Upper lobe of left lung (tissue), 4 donors: Measurements from ENCODE around the gene SELENOW.

ENCODE experiments used
- CTCF ChIP-seq, 6 experiments: fragments of 450-650 bp in 4 of 6; fragments of 200-600 bp in 2 of 6; sonication (generic) in 2 of 6; IDR thresholded peaks; one replicate each; pipeline ENCODE4 v1.5.1; 2016 to 2019; ENCODE audit warnings: antibody characterized with exemption in 6 of 6
- EP300 ChIP-seq, 4 donors: sonication (generic); formaldehyde crosslinking; IDR thresholded peaks; one replicate each; pipeline ENCODE4 v1.5.1; 2017; ENCODE audit warnings: antibody characterized with exemption in 4 of 4, control low read depth in 2 of 4

- no peak for TF ChIP-seq EP300 (IDR thresholded peaks at IDR 0.05)
- TF ChIP-seq CTCF (IDR thresholded peaks at IDR 0.05): no peak
Observed at GRCh38 chr19:47761566-47761965, 16.9 kb upstream of the SELENOW start.
